GM12878 (cell line): ENCODE measurements around the gene RBM12. TPM values are rescaled to one million over a fixed set of nuclear protein-coding genes. Genes with fewer than 3 reads are reported as not detected.

Source experiments
- CREB1 ChIP-seq: IDR thresholded peaks from 2 replicates; pipeline ENCODE4 v1.6.1; 2012; ENCODE audit warnings: low read depth, mild to moderate bottlenecking, inconsistent platforms
- HDAC6 ChIP-seq: fragments of 200-600 bp; sonication (generic); IDR thresholded peaks from one replicate; pipeline ENCODE4 v1.8.0; 2017; ENCODE audit warnings: antibody characterized with exemption; ENCODE audit not compliant: unreplicated experiment
- IKZF2 ChIP-seq, 2 experiments: fragments of 450-650 bp; IDR thresholded peaks; 2 replicates each; pipeline ENCODE4 v1.6.1; 2017; ENCODE audit warnings: mild to moderate bottlenecking in 2 of 2, moderate library complexity in 2 of 2
- MEF2B ChIP-seq: fragments of 450-650 bp; IDR thresholded peaks from 2 replicates; pipeline ENCODE4 v1.6.1; 2018; ENCODE audit warnings: mild to moderate bottlenecking, moderate library complexity; ENCODE audit not compliant: partially characterized antibody, poor library complexity, severe bottlenecking
- MXI1 ChIP-seq: fragments of 150-350 bp; IDR thresholded peaks from 2 replicates; pipeline ENCODE4 v1.6.1; 2011; ENCODE audit warnings: low read depth, mild to moderate bottlenecking, inconsistent platforms, low read length, improper control_type of control experiment
- POLR2A ChIP-seq: IDR thresholded peaks from 2 replicates; pipeline ENCODE4 v1.6.1; 2011; ENCODE audit warnings: low read depth, mild to moderate bottlenecking, low read length
- POLR2AphosphoS5 ChIP-seq: IDR thresholded peaks from 2 replicates; pipeline ENCODE4 v1.6.1; 2011; ENCODE audit warnings: mild to moderate bottlenecking, low read length, inconsistent platforms
- polyA plus RNA-seq, 11 experiments: library from polyadenylated mRNA; depleted of rRNA in 4 of 11; unstranded in 6 of 11; stranded (reverse) in 5 of 11; fragments of >200 nt; fragmentation: Nextera tagmentation in 4 of 11; fragmentation: Illumina TruSeq in 1 of 11; extraction: Ambion mirVana in 4 of 11; extraction: Trizol in 1 of 11; gene quantifications; 1 replicate in 1 of 11; 2 replicates in 10 of 11; pipeline versions ENCODE4 v1.2.1 to v1.2.3, GENCODE V29; 2011 to 2016; ENCODE audit warnings: inconsistent platforms in 2 of 11, missing spikeins in 2 of 11, low read depth in 1 of 11
- total RNA-seq, 4 experiments: library from RNA; depleted of rRNA in 3 of 4; stranded (reverse); fragments of >200 nt in 3 of 4; fragmentation: Illumina TruSeq in 1 of 4; extraction: Trizol in 1 of 4; gene quantifications; 2 replicates each; pipeline versions ENCODE4 v1.2.1 to v1.2.3, GENCODE V29; 2013 to 2021
- TF ChIP-seq, protein P1 (sequence below): fragments of 450-650 bp; IDR thresholded peaks from 2 replicates; pipeline ENCODE4 v1.6.1; 2017; ENCODE audit warnings: mild to moderate bottlenecking, moderate library complexity
- TF ChIP-seq, protein P2 (sequence below): fragments of 450-650 bp; conservative IDR thresholded peaks from 2 replicates; pipeline ENCODE4 v1.6.1; 2017; ENCODE audit warnings: mild to moderate bottlenecking, moderate library complexity

Gene RBM12
- total and polyA plus RNA-seq, 10 of the 15 experiments (the other 5 are each of a cell fraction or from before 2014, with no cell fraction given), result 4.7 to 153 (median 58.5) TPM

DNA sequence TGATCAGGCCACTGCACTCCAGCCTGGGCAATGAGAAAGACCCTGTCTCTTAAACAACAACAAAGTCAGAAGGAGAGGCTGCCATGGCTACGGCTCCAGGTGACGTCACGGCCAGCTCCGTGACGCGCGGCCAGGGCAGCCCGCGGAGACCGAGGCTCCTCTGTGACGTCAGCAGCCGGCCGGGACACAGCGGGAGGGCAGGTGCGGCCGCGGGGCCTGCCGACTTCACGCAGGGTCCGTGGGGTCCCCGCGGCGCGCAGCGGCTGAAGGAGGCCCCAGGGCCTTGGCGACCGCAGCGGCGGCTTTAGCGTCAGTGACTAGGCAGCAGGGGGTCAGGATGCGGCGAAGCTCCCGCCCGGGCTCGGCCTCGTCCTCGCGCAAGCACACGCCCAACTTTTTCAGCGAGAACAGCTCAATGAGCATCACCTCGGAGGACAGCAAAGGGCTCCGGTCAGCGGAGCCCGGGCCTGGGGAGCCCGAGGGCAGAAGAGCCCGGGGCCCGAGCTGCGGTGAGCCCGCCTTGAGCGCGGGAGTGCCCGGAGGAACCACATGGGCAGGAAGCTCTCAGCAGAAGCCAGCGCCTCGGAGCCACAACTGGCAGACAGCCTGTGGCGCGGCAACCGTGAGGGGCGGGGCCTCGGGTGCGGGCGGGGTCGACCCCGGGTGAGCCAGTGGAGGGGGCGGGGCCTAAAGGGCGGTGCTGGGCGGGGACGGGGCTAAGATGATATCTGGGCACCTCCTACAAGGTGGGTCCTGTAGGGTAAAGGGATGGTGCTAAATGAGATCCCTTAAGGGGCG lies 48.8 kb downstream of the RBM12 start, which contains the start of gene SPAG4 (continued):
- TF ChIP-seq CREB1, result peak; percentile 98
- TF ChIP-seq IKZF2 (IDR thresholded peaks at IDR 0.05), result peak; percentile 19 to 30; a peak in 3 of 4 replicates
- TF ChIP-seq POLR2AphosphoS5, result peak; percentile 60; the same call in 1 of the 2 replicates
- TF ChIP-seq, protein P1, sequence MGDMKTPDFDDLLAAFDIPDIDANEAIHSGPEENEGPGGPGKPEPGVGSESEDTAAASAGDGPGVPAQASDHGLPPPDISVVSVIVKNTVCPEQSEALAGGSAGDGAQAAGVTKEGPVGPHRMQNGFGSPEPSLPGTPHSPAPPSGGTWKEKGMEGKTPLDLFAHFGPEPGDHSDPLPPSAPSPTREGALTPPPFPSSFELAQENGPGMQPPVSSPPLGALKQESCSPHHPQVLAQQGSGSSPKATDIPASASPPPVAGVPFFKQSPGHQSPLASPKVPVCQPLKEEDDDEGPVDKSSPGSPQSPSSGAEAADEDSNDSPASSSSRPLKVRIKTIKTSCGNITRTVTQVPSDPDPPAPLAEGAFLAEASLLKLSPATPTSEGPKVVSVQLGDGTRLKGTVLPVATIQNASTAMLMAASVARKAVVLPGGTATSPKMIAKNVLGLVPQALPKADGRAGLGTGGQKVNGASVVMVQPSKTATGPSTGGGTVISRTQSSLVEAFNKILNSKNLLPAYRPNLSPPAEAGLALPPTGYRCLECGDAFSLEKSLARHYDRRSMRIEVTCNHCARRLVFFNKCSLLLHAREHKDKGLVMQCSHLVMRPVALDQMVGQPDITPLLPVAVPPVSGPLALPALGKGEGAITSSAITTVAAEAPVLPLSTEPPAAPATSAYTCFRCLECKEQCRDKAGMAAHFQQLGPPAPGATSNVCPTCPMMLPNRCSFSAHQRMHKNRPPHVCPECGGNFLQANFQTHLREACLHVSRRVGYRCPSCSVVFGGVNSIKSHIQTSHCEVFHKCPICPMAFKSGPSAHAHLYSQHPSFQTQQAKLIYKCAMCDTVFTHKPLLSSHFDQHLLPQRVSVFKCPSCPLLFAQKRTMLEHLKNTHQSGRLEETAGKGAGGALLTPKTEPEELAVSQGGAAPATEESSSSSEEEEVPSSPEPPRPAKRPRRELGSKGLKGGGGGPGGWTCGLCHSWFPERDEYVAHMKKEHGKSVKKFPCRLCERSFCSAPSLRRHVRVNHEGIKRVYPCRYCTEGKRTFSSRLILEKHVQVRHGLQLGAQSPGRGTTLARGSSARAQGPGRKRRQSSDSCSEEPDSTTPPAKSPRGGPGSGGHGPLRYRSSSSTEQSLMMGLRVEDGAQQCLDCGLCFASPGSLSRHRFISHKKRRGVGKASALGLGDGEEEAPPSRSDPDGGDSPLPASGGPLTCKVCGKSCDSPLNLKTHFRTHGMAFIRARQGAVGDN, result peak; percentile 95
- TF ChIP-seq, protein P2, sequence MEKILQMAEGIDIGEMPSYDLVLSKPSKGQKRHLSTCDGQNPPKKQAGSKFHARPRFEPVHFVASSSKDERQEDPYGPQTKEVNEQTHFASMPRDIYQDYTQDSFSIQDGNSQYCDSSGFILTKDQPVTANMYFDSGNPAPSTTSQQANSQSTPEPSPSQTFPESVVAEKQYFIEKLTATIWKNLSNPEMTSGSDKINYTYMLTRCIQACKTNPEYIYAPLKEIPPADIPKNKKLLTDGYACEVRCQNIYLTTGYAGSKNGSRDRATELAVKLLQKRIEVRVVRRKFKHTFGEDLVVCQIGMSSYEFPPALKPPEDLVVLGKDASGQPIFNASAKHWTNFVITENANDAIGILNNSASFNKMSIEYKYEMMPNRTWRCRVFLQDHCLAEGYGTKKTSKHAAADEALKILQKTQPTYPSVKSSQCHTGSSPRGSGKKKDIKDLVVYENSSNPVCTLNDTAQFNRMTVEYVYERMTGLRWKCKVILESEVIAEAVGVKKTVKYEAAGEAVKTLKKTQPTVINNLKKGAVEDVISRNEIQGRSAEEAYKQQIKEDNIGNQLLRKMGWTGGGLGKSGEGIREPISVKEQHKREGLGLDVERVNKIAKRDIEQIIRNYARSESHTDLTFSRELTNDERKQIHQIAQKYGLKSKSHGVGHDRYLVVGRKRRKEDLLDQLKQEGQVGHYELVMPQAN, result peak; percentile 77
- TF ChIP-seq HDAC6, result no peak
- TF ChIP-seq POLR2A, result peak; percentile 76
- peak; percentile 78 for TF ChIP-seq MXI1
- peak; percentile 27 for TF ChIP-seq MEF2B
